ENCODE data around the gene NR1I2.

DNA sequence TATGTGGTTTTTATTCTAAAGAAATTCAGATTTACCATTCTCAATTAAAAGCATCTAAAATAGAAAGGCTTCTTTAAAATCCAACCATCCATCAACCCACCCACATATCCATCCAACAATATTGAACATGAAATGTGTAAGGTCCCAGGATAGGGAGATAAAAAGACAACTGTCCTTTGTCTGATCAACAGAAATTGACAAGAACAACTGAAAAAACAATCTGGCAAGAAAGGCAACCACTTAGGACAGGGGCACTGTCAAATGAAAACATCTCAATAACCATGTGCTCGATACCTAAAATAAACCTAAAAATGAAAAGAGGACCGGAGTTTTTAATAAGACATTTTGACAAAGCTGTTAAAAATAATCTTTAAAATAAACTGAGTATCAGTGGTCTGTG is 67.2 kb downstream of the NR1I2 start:
- TF ChIP-seq CTCF (IDR thresholded peaks at IDR 0.05; ENCODE audit: insufficient read depth, low read depth, low read length) (no peak), EZH2 (IDR thresholded peaks at IDR 0.05; ENCODE audit: insufficient read depth, low read length) (no peak)

Measured in astrocyte (in vitro differentiated cells and primary cell).